GM13976 (cell line): ENCODE measurements around the gene SPTBN1.

ENCODE experiments used
- DNase-seq: peaks from one replicate; pipeline ENCODE4 v3.0.0; 2012; ENCODE audit warnings: low spot score
- CTCF ChIP-seq: IDR thresholded peaks from 2 replicates; pipeline ENCODE4 v1.5.1; 2012; ENCODE audit warnings: borderline replicate concordance, mild to moderate bottlenecking; ENCODE audit not compliant: insufficient read depth; ENCODE audit errors: extremely low read depth, missing control alignments, control extremely low read depth
- in situ Hi-C: fragments of 300-500 bp; cut with MboI; formaldehyde crosslinking; loops from one replicate; pipeline ENCODE4 v1.12.0; 2022; ENCODE audit warnings: low sequenced_read_pairs, mixed read lengths, inconsistent platforms; ENCODE audit not compliant: unreplicated experiment

The SPTBN1 gene

GRCh38 chr2:54609647-54610046 is 153.5 kb downstream of the SPTBN1 start:
- DNase-seq: no peak
- no peak for TF ChIP-seq CTCF
- in situ Hi-C loops: no loop called here

GRCh38 chr2:54610700-54611099 is 154.6 kb downstream of the SPTBN1 start:
- TF ChIP-seq CTCF: no peak
- DNase-seq: no peak
- in situ Hi-C loops: no loop called here

GRCh38 chr2:54611830-54612545 is 155.9 kb downstream of the SPTBN1 start:
- no peak for TF ChIP-seq CTCF
- DNase-seq: no peak
- in situ Hi-C loops: no loop called here

- no peak for TF ChIP-seq CTCF
- DNase-seq: no peak
- in situ Hi-C loops: no loop called here
Observed at GRCh38 chr2:54613386-54613785, 157.3 kb downstream of the SPTBN1 start.

GRCh38 chr2:54613794-54614257 is 157.7 kb downstream of the SPTBN1 start:
- DNase-seq: no peak
- in situ Hi-C loops: no loop called here
- no peak for TF ChIP-seq CTCF

- no peak for DNase-seq
- TF ChIP-seq CTCF: no peak
Observed at GRCh38 chr2:54614819-54615218, 158.7 kb downstream of the SPTBN1 start.

GRCh38 chr2:54615832-54616534 is 159.9 kb downstream of the SPTBN1 start:
- no peak for DNase-seq
- in situ Hi-C loops: no loop called here
- TF ChIP-seq CTCF: no peak

More at GRCh38 chr2:54614819-54615218, 158.7 kb downstream of the SPTBN1 start:
- in situ Hi-C loops: no loop called here
